Measurements from ENCODE around the gene SSH2.
A peak's percentile ranks its signal among the peaks of the same experiment; 100 is the strongest.

Gene SSH2

GRCh38 chr17:29595943-29596774 is 333.9 kb downstream of the SSH2 start:
- DNase-seq (ENCODE audit: low read depth) = no peak
- TF ChIP-seq CTCF (conservative IDR thresholded peaks at IDR 0.05; ENCODE audit: low read depth, low read length) = no peak
- H3K4me3 ChIP-seq (ENCODE audit: low read depth, low read length) = no peak overlapping the region

DNA sequence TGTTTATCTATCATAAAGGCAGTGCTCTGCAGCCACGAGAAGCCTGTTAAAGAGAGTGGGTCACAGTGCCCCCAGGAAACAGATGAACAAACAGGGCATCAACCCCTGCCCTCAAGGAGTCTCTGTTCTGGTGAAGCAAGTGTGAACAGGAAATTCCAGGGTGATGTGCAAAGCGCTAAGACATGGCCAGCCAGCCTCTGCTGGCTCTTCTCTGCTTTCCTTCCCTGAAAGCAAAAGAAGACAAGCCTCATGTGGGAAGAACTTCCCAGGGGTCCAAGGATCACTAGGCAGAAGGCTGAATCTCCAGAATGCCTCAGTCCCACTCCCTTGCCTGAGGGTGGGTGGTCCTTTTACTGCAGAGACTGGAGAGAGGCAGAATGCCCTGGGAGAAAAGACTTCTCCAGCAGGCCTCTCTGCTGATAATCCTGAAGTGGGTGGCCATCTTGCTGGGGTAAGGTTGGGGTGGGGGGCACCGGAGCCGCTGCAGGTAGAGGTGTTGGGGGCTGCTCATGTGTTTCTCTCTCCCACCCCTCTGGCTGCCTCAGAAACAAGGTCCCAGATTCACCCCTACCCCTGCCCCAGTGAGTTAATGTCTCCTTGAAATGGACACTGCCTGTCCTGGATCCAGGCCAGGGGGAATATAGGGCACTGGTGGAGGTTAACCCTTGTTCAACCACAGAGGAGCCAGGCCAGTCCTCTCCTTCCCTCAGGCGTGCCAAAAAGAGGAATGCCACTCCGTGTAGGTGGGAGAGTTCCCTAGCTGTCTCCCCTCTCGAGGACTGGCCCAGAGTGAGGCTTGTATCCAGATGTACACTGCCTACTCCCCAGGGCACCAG is 334.7 kb downstream of the SSH2 start:
- no peak for TF ChIP-seq CTCF (conservative IDR thresholded peaks at IDR 0.05; ENCODE audit: low read depth, low read length)
- H3K4me3 ChIP-seq (ENCODE audit: low read depth, low read length) = no peak overlapping the region
- DNase-seq (ENCODE audit: low read depth) = peak; percentile 62

DNA sequence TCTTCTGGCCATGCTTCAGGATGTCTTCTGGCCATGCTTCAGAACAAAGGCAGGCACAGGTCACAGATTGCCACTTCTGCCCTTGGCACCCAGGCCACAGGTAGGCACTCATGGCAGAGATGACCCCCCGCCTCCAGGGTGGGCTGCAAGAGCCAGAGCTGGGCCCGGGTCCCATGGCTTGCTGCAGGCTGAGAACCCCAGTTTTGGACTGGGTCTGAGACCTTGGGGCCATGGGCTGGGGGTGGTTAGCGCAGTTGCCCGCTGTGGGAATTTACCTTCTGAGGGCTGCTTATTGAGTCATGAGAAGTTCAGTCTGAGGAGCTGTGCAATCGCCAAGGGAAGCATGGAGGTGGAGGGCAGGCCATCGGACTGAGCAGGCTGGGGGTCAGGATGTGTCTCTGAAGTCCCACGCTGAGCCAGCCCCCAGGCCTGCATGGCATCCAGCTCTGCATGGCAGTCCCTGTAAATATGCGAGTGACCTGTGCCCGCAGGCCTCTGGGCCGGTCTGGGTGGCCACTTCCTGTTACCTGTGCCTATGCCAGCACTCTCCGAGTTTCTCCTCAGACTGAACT is 335.4 kb downstream of the SSH2 start:
- no peak for DNase-seq (ENCODE audit: low read depth)
- no peak overlapping the region for H3K4me3 ChIP-seq (ENCODE audit: low read depth, low read length)
- TF ChIP-seq CTCF (conservative IDR thresholded peaks at IDR 0.05; ENCODE audit: low read depth, low read length) = no peak

- TF ChIP-seq CTCF (conservative IDR thresholded peaks at IDR 0.05; ENCODE audit: low read depth, low read length) = peak; percentile 45
- peak; percentile 42 for DNase-seq (ENCODE audit: low read depth)
- peak overlapping the region; percentile 62 for H3K4me3 ChIP-seq (ENCODE audit: low read depth, low read length)
Observed at GRCh38 chr17:29593591-29594518, 336.2 kb downstream of the SSH2 start.

DNA sequence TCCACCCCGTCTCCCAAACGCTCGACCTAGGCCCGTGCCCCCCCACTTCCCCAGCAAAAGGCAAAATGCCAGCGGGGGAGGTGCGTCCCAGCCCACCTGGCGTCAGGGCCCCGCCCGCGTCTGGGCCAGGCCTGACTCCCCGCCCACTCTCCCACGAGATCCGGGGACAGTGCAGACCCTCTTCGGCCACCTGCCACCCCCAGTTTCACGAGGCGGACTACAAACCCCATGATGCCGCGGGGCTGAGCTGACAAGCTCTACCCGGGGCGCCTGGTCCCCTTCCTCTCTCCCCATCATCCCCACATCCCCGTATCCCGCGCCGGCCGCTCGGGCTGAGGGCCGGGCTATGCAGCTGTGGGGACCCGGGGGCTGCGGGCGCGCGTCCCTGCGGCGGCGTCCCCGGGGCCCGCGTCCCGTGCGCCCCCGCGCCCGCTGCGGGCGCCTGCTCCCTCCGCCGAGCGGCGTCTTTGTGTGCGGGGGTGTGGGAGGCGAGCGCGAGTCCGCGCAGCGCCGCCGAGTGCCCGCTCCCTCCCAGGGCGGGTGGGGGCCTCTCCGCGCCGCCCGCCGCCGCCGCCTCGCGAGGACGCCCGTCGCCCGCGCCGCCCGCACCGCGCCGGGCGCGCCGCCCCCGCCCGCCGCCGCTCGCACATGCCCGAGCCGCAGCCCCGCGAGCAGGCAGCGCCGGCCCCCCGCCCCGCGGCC is 337.0 kb downstream of the SSH2 start, which contains the start of gene ANKRD13B:
Gene ANKRD13B (plus strand): TSS at position 283 of the 702 bp plus-strand sequence. CDS start 490 bp downstream, outside the sequence.
- peak within 1 kb of the TSS; percentile 62 for H3K4me3 ChIP-seq (ENCODE audit: low read depth, low read length)
- no peak for TF ChIP-seq CTCF (conservative IDR thresholded peaks at IDR 0.05; ENCODE audit: low read depth, low read length)
- no peak for DNase-seq (ENCODE audit: low read depth)

All from choroid plexus epithelial cell (primary cell).